Cardiac fibroblast (primary cell): ENCODE measurements around the gene RARB.
A peak's percentile ranks its signal among the peaks of the same experiment; 100 is the strongest.

Experiments used
- DNase-seq, 2 donors: peaks; one replicate each; pipeline versions ENCODE4 v3.0.0 to v3.0.0-alpha.2; 2010; ENCODE audit warnings: low read depth in 2 of 2
- H3K4me3 ChIP-seq, 2 donors: replicated peaks in 1 of 2; 1 replicate in 1 of 2; 2 replicates in 1 of 2; pipeline ENCODE4 v1.5.1; 2011; ENCODE audit warnings: low read depth in 2 of 2, low read length in 2 of 2, mild to moderate bottlenecking in 2 of 2, moderate library complexity in 1 of 2
- TF ChIP-seq, protein P1 (sequence below): IDR thresholded peaks from one replicate; pipeline ENCODE4 v1.5.1; 2011; ENCODE audit warnings: low read depth, mild to moderate bottlenecking, low read length, inconsistent platforms

The RARB gene

GRCh38 chr3:25566358-25566920, 138.4 kb downstream of the RARB start:
- no peak overlapping the region for H3K4me3 ChIP-seq
- no peak for DNase-seq
- TF ChIP-seq, protein P1, sequence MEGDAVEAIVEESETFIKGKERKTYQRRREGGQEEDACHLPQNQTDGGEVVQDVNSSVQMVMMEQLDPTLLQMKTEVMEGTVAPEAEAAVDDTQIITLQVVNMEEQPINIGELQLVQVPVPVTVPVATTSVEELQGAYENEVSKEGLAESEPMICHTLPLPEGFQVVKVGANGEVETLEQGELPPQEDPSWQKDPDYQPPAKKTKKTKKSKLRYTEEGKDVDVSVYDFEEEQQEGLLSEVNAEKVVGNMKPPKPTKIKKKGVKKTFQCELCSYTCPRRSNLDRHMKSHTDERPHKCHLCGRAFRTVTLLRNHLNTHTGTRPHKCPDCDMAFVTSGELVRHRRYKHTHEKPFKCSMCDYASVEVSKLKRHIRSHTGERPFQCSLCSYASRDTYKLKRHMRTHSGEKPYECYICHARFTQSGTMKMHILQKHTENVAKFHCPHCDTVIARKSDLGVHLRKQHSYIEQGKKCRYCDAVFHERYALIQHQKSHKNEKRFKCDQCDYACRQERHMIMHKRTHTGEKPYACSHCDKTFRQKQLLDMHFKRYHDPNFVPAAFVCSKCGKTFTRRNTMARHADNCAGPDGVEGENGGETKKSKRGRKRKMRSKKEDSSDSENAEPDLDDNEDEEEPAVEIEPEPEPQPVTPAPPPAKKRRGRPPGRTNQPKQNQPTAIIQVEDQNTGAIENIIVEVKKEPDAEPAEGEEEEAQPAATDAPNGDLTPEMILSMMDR, result peak; percentile 8

GRCh38 chr3:25567388-25567787, 139.3 kb downstream of the RARB start:
- no peak overlapping the region for H3K4me3 ChIP-seq
- TF ChIP-seq, protein P1, result no peak
- DNase-seq, result peak in 1 of 2 donors; percentile 79

DNA sequence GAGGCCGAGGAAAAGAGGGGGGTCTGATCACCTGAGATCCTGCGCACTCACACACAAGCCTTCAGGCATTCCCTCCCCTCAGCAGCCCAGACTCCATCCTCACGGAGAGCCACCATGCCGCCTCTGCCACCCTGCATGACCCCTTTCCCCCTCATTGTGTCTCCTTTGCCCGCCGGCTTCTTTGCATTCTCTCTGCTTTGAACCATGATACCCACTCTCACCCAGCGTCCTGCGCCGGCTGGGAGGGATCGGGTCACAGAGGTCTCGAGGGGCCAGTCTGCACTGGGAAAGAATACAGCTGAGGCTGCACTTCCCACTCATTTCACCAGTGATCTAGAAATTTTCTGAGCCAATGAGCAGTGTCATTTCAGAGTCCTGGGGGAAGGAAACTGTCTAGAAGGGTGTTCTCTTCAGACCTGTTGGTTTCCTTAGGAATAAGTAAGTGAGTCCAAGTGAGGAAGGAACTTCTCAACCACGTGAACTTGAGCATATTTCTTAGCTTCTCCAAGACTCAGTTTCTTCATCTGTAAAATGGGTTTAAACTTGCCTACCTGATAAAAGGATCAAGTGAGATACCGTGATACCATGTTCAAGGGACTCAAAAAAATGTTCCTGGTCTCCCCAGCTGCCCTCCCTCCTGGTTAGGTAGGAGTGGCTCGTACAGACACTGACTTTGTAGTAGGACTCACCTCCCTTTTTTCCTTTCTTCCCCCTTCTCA, 139.9 kb downstream of the RARB start:
- TF ChIP-seq, protein P1, result no peak
- DNase-seq, result no peak
- H3K4me3 ChIP-seq, result no peak overlapping the region

DNA sequence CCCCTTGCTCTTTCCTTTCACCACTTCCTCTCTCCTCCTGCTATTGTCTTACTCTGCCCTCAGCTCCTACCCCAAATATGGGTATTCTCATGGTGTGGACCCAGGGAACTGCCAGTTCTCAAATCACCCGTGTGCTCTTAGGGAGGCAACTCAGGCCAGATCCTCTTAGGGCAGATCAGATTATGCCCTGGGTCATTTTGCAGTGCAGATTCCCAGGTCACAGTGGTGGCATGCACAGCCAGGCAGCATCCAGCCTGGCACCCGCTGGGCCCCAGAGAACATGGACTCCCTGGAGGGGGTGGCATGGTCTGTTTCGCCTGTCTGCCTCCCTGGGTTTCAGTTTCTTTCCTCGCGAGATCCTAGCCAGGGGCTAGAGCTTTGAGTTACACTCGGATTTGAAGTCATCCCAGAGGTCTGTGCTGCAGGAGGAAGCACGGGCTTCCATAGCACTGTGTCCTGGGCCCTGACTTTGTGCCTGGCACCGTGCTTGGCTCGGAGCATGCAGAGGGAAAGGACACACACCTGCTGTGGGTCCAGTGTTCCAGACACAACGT, 140.5 kb downstream of the RARB start:
- H3K4me3 ChIP-seq, result no peak overlapping the region
- no peak for DNase-seq
- TF ChIP-seq, protein P1, result no peak

- TF ChIP-seq, protein P1, result no peak
- no peak for DNase-seq
- H3K4me3 ChIP-seq, result no peak overlapping the region
Measured at GRCh38 chr3:25571285-25571684, 143.2 kb downstream of the RARB start.

- DNase-seq, result no peak
- no peak overlapping the region for H3K4me3 ChIP-seq
- TF ChIP-seq, protein P1, result no peak
Measured at GRCh38 chr3:25572336-25572735, 144.3 kb downstream of the RARB start.
